Activated effector memory CD4-positive, alpha-beta T cell treated with anti-CD3 and anti-CD28 coated beads, Interleukin-2, amount 50 U/mL, for 16 hours (primary cell): ENCODE data around the gene TOGARAM2.

Experiments
- DNase-seq: peaks from one replicate; pipeline ENCODE4 v3.0.0-alpha.2; 2020

The TOGARAM2 gene

GRCh38 chr2:29056452-29056851, 75.4 kb downstream of the TOGARAM2 start:
- no peak for DNase-seq

GRCh38 chr2:29057006-29057405, 75.9 kb downstream of the TOGARAM2 start:
- peak; percentile 19 for DNase-seq

DNA sequence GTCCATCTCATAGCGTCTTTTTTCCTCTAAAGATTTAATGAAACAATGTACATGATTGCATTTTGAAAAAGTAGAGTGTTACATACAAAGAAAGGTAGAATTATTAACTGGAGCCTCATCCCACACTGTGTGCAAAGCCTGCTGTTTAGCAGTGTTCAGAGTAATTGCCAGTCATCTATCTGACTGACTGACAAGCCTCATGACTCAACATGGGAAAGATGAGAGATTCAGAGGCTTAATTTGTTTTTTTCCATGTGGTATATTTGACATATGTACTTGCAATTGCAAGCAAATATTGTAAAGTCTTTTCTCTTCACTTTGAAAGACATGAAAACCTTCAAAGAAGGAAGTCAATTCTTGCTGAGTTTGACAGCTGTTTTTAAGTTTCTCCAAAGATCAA, 78.5 kb downstream of the TOGARAM2 start:
- no peak for DNase-seq

- no peak for DNase-seq
Observed at GRCh38 chr2:29060441-29060840, 79.3 kb downstream of the TOGARAM2 start.

GRCh38 chr2:29061176-29061575, 80.1 kb downstream of the TOGARAM2 start:
- DNase-seq = no peak

- DNase-seq = no peak
Observed at GRCh38 chr2:29061616-29062015, 80.5 kb downstream of the TOGARAM2 start.

DNA sequence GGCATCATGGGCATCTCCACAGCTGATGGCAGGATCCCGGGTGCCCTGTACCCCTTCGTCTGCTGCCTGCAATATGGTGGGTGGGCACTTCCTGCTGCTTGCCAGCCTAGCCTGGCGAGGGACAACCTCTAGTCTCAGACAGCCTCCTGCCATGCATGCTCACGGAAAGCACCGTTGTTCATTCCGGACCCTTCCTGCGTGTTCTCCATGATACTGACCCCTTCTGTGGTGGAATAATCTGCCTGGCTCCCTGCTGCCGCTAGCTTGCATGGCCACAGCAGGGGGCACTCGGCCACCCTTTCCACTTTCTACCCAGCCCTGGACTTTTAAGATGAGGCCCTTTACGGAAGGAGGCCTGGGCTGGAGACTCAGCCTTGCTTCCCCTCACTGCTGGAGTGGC, 81.3 kb downstream of the TOGARAM2 start:
- no peak for DNase-seq

DNA sequence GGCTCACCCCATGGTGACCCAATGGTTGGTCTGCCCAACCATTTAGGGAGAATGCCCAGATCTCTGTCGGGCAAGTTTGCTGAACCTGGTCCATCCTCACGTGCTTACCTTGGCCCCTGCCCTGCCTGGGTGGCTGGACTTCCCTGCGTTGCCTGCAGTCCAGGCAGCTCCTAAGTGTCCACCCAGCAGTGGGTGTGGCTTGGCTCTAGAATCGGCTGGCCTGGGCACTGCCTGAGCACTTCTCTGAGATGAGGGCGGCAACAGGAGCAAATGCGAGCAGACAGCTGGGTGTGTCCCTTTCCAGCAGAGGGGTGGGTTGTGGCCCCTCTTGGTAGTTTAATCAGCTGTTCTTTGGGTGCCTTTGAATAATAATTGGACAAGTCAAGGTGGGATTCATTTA, 82.0 kb downstream of the TOGARAM2 start:
- DNase-seq = no peak

GRCh38 chr2:29063646-29064345, 82.7 kb downstream of the TOGARAM2 start:
- DNase-seq = no peak

DNA sequence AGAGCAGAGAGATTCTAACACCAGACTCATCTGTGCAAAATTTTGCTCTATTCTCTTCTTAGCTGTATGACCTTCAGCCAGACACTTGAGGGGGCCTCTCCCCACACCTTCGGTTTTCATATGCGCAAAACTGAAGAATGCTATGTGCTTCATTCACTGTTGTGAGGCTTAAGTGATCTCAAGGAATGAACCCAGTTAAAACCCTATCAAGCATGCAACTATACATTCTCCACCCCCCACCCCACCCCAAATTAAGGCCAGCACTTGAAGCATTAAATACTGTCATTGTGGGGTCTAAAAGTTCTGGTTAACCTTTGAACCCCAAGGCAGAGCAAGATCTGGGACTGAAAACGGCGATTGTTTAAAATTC, 83.2 kb downstream of the TOGARAM2 start:
- DNase-seq = no peak

DNA sequence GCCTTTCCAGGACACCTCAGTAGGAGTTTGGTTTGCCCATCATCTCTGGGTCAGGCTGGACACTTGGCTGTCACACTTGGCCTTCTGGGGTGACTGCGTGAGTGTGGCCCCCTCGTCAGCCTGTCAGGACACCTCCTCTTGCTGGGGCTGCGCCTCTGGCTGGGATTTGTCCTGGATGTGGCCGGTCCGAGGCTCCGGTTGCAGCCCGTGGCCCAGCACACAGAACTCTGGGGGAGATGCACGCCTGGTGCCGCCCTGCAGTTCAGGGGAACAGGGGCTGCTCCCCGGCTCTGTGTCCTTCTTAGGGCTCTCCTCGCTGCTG, 83.6 kb downstream of the TOGARAM2 start:
- DNase-seq = no peak

GRCh38 chr2:29065068-29065811, 84.1 kb downstream of the TOGARAM2 start:
- DNase-seq = no peak

DNA sequence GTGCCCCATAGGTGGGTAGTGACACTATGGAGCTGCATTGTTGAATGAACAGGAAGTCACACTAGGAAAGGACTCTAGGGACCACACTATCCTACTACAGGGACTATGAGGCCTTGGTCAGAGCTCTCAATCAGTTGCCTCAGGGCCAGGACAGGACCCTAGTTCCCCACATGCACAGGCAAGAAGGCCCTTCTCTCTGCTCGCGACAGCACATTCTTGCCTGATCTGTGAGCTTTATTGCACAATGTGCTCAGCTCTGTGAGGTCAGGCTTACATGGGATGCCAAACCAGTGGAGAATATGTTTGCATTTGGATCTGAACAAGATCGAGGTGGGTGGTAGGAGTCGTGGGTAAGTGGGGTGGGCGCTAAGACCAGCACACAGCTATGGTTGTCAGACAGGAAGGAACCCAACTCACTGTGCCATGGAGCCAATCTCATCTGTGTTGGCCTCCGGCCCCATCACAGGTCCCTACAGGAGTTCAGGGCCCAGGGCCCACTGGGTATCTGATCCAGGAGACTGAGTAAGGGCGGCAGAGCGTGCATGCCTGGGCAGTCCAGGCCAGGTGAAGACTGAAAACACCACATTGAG, 85.3 kb downstream of the TOGARAM2 start:
- no peak for DNase-seq

DNA sequence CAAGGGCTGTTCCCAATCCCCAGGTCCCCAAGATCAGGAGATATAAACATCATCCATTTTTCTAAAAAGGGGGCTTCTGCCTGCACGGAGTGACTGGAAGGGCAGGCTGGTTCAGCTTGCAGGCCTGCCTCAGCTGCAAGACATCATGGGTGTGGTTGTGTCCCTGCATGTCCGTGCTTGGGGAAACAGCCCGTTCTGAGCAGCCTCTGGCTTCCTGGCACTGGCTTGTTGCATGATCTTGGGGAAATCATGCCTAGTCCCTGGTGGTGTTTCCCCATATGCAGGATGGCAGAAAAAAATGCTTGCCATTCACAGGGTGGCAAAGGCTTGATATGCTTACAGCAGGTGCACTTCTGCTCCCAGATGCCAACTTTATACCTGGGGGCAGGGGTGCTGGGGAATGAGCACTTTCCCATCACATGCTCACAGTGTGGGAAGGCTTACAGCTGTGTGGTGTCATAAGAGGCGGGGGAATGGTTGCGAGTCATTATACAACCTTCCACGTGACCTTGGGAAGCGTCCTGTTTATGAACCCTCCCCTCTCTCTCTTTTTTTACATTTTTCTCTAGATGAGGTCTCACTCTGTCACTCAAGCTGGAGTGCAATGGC, 86.0 kb downstream of the TOGARAM2 start:
- no peak for DNase-seq

DNA sequence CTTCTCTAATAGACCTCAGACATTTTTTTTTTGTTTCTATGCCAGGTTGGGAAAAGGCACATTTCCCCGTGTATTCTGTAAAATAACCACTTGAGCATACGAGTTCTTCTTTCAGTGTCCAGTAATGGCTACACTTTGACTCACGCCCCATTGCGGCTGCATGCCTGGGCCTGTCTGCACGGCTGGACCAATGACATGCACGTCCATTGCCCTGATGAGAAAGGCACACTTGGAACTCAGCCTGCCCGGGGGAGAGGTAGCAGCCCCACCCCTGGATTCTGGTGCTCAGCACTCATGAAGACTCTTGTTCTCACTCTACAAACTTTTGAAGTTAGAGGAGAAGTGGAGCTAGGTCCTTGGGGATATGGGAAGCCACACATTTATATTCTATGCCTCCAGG, 87.4 kb downstream of the TOGARAM2 start:
- DNase-seq = no peak

GRCh38 chr2:29070526-29070925, 89.4 kb downstream of the TOGARAM2 start:
- DNase-seq = no peak

GRCh38 chr2:29071032-29071975, 90.2 kb downstream of the TOGARAM2 start:
- DNase-seq = no peak

GRCh38 chr2:29072251-29072650, 91.2 kb downstream of the TOGARAM2 start:
- no peak for DNase-seq

GRCh38 chr2:29072971-29073725, 92.0 kb downstream of the TOGARAM2 start:
- DNase-seq = no peak

GRCh38 chr2:29073933-29074332, 92.8 kb downstream of the TOGARAM2 start:
- DNase-seq = no peak

- DNase-seq = no peak
Observed at GRCh38 chr2:29074411-29074810, 93.3 kb downstream of the TOGARAM2 start, which contains the start of gene PCARE. Gene PCARE, minus strand, starts transcription at chr2:29074523. Its CDS starts 262 bp downstream, at chr2:29074261.
